ENCODE results near the gene NLRC3. TPM values are rescaled to one million over a fixed set of nuclear protein-coding genes. Genes with fewer than 3 reads are reported as not detected.

Gene NLRC3
- total RNA-seq, 1 donor = 58.7 TPM

Other genes starting within 250 kb of the NLRC3 start
- gene OR2C1, start 221.5 kb downstream of the NLRC3 start, total RNA-seq = 0.27 TPM
- gene ZSCAN32, start 176.4 kb downstream of the NLRC3 start, total RNA-seq = 11.0 TPM
- 8.6 TPM for gene ZNF174, start 176.2 kb downstream of the NLRC3 start, total RNA-seq
- gene ZNF597, start 133.9 kb downstream of the NLRC3 start, total RNA-seq = 1.6 TPM
- gene NAA60, start 133.7 kb downstream of the NLRC3 start, total RNA-seq = 23.7 TPM
- gene C16orf90, start 81.9 kb downstream of the NLRC3 start, total RNA-seq = not detected
- 5.9 TPM for gene CLUAP1, start 76.4 kb downstream of the NLRC3 start, total RNA-seq
- gene SLX4, start 34.2 kb upstream of the NLRC3 start, total RNA-seq = 2.7 TPM
- 55.2 TPM for gene DNASE1, start 77.3 kb upstream of the NLRC3 start, total RNA-seq
- 77.6 TPM for gene TRAP1, start 140.1 kb upstream of the NLRC3 start, total RNA-seq

All from hematopoietic multipotent progenitor cell (in vitro differentiated cells).